Left lung (tissue), 10 donors: ENCODE data around the gene NPTN. TPM values are rescaled to one million over a fixed set of nuclear protein-coding genes. Genes with fewer than 3 reads are reported as not detected.
A peak's percentile ranks its signal among the peaks of the same experiment; 100 is the strongest.

Source experiments
- ATAC-seq: fragments of 200-7000 bp; cut with Tn5 transposase; one replicate; pipeline ENCODE4 v1.9.1; 2020; ENCODE audit warnings: moderate library complexity
- DNase-seq, 4 donors: peaks; one replicate each; pipeline ENCODE4 v3.0.0-alpha.2; 2013 to 2020
- H3K27ac ChIP-seq, 2 donors: fragments of 200-600 bp; sonication (generic) in 1 of 2; one replicate each; pipeline versions ENCODE4 v1.5.0 to v1.8.0; 2020 to 2021
- H3K27me3 ChIP-seq, 2 donors: fragments of 200-600 bp; sonication (generic) in 1 of 2; one replicate each; pipeline versions ENCODE4 v1.5.0 to v1.8.0; 2020 to 2021
- H3K36me3 ChIP-seq, 2 donors: fragments of 200-600 bp; sonication (generic) in 1 of 2; one replicate each; pipeline versions ENCODE4 v1.5.0 to v1.8.0; 2020 to 2021
- H3K4me1 ChIP-seq, 2 donors: fragments of 200-600 bp; one replicate each; pipeline ENCODE4 v1.8.0; 2021
- H3K4me3 ChIP-seq, 2 donors: fragments of 200-600 bp; sonication (generic) in 1 of 2; one replicate each; pipeline versions ENCODE4 v1.5.0 to v1.8.0; 2020 to 2021; ENCODE audit warnings: mild to moderate bottlenecking in 1 of 2
- H3K9me3 ChIP-seq, 2 donors: fragments of 200-600 bp; sonication (generic) in 1 of 2; one replicate each; pipeline versions ENCODE4 v1.5.0 to v1.8.0; 2020 to 2021
- CTCF ChIP-seq, 2 donors: fragments of 200-600 bp; sonication (generic) in 1 of 2; IDR thresholded peaks; one replicate each; pipeline versions ENCODE4 v1.5.0 to v1.8.0; 2021; ENCODE audit warnings: antibody characterized with exemption in 2 of 2
- intact Hi-C, 2 donors: fragments of 100-400 bp; cut with DNase I; formaldehyde crosslinking; loops; one replicate each; pipeline versions ENCODE4 v1.11.2 to v1.14.2; 2022
- polyA plus RNA-seq, 6 donors: library from polyadenylated mRNA; unstranded; fragments of 120-200 nt; gene quantifications; one replicate each; pipeline ENCODE4 v1.2.1, GENCODE V29; 2013; ENCODE audit not compliant: insufficient read length in 6 of 6
- total RNA-seq, 2 donors: library from RNA; stranded (reverse); fragmentation: NEBNext Ultra II Directional; extraction: Animal tissue kit (Norgen Biotek cat#: 25700); gene quantifications; one replicate each; pipeline ENCODE4 v1.2.1, GENCODE V29; 2021
- donor health status: DM: no; HTN: yes; CAD: no.
- donor health status: DM: no; HTN: no; CAD: no.

Gene NPTN
- total and polyA plus RNA-seq, 8 donors = 111 to 140 (median 123) TPM

- Histone ChIP-seq H3K4me1 (peaks cover 0 to 50% of the 10 kb centered on the region in 2 donors), H3K27me3 (no peaks in the 10 kb centered on the region), H3K27ac (no peak overlapping the region), H3K4me3 (no peak overlapping the region), H3K9me3 (no peaks in the 10 kb centered on the region), H3K36me3 (peaks cover 0 to 44% of the 10 kb centered on the region in 2 donors)
- DNase-seq = peak in 2 of 4 donors; percentile 79 to 92
- intact Hi-C loops = no loop called here
- ATAC-seq = no peak
- no peak for TF ChIP-seq CTCF (IDR thresholded peaks at IDR 0.05)
Measured at GRCh38 chr15:73593304-73594074, 39.7 kb downstream of the NPTN start.

GRCh38 chr15:73590263-73590662 is 42.9 kb downstream of the NPTN start:
- H3K27ac ChIP-seq = no peak overlapping the region
- H3K36me3 ChIP-seq = peaks cover 6 to 67% of the 10 kb centered on the region in 2 donors
- no peak for TF ChIP-seq CTCF (IDR thresholded peaks at IDR 0.05)
- ATAC-seq = no peak
- no peaks in the 10 kb centered on the region for H3K9me3 ChIP-seq
- peaks cover 0 to 26% of the 10 kb centered on the region in 2 donors for H3K4me1 ChIP-seq
- no peaks in the 10 kb centered on the region for H3K27me3 ChIP-seq
- intact Hi-C loops = no loop called here
- DNase-seq = no peak
- no peak overlapping the region for H3K4me3 ChIP-seq

DNA sequence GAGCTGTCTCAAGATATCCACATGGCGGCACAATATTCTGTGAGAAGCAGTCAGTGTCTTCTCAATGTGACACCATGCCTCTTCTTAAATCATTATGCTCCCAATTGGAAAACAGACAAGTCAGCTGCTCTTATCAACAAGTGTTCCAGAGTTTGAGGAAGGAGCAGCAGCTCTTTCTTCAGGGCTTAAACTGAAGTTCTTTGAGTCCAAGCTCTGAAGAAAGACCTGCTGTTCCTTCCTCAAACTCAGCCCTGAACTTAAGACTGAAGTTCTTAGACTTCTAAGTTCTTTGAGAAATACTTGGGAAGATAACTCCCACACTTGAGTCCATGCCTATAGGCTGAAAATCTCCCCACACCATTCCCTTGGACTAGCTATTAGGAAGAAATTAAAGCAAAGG is 43.4 kb downstream of the NPTN start:
- H3K4me1 ChIP-seq = peaks cover 0 to 23% of the 10 kb centered on the region in 2 donors
- ATAC-seq (no peak), DNase-seq (no peak)
- no peak overlapping the region for H3K27ac ChIP-seq
- intact Hi-C loops = no loop called here
- H3K4me3 ChIP-seq = no peak overlapping the region
- H3K27me3 ChIP-seq = no peaks in the 10 kb centered on the region
- H3K9me3 ChIP-seq = no peaks in the 10 kb centered on the region
- TF ChIP-seq CTCF (IDR thresholded peaks at IDR 0.05) = no peak
- peaks cover 6 to 72% of the 10 kb centered on the region in 2 donors for H3K36me3 ChIP-seq

DNA sequence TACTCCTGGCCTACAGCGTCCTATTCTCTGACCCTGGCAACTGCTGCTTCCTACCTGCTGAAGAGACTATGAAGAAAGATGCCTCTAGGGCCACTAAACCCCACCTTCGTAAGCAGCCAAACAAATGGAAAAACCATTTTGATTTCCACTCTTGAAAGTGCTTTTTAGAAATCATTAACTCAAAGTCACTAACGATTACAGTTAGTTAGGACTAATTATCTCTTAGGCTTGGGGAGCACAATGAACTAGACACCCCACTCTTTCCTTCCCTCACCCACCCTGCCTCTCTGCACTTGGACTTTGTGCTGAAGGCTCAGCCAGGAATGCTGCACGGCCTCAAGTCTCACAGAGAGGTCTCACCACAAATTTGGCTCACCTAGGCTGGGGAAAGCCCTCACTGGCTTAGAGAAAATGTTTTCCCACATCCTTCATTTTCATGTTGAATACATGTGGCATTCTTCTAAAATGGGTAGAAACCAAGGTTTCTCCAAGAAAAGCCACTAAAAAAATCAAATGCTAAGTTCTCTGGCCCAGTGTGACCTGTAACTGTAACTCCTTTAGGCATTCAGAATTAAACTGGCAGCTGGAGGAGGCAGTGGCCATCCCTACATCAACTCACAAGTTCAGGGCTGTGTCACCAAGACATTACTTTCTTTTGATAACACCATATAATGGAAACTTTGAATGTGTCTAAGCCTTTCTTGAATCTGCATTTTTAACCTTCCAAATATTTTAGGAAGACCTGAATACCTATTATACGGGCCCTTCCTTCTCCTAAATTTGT is 47.1 kb downstream of the NPTN start:
- no peak for TF ChIP-seq CTCF (IDR thresholded peaks at IDR 0.05)
- Histone ChIP-seq H3K9me3 (no peaks in the 10 kb centered on the region), H3K36me3 (peaks cover 6 to 99% of the 10 kb centered on the region in 2 donors), H3K27ac (no peak overlapping the region), H3K4me3 (no peak overlapping the region), H3K4me1 (peaks cover 0 to 7% of the 10 kb centered on the region in 2 donors), H3K27me3 (no peaks in the 10 kb centered on the region)
- intact Hi-C loops = no loop called here
- DNase-seq = no peak
- no peak for ATAC-seq
